ENCODE measurements around the gene IL22.
"Not testable (repeated sequence)": the region's sequence is repeated elsewhere in the genome, so short reads cannot be mapped to it uniquely, and the experiment has no call there.

Gene IL22

DNA sequence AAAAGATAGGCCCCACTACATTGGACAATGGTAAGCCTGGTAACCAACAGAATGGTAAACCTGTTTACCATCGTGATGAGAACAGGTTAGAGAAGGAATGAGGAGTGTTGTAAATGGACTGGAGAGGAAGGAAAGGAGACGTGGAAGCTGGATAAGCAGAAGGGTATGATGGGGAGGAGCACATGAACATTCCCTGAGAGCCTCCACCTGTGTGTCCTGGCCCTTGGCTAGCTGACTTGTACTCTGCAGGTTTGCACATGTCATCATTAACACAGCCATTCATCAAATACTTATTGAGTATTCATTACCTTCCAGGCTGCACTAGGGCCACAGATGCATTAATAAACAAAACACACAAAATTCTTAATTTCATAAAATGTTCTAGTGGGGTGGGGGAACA lies 23.4 kb downstream of the IL22 start:
- DNase-seq (ENCODE audit: low spot score) = no peak

DNA sequence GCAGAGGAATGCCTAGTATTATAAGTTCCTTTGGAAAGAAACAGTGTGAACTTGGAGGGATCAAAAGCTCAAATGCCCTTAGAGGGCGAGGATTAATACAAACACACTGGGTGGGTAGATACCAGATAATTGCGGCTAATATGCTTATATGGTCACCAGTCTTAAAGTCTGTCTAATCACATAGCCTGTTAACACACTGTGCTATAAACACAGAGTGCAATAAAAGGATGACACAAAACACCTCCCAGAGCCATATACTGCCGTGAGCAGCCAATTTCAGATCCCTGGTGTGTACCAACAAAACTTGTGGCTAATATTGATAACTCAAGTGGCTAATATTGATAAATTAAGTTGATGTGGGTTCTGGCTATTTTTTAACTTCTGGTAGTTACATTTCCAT lies 26.0 kb downstream of the IL22 start:
- no peak for DNase-seq (ENCODE audit: low spot score)

DNA sequence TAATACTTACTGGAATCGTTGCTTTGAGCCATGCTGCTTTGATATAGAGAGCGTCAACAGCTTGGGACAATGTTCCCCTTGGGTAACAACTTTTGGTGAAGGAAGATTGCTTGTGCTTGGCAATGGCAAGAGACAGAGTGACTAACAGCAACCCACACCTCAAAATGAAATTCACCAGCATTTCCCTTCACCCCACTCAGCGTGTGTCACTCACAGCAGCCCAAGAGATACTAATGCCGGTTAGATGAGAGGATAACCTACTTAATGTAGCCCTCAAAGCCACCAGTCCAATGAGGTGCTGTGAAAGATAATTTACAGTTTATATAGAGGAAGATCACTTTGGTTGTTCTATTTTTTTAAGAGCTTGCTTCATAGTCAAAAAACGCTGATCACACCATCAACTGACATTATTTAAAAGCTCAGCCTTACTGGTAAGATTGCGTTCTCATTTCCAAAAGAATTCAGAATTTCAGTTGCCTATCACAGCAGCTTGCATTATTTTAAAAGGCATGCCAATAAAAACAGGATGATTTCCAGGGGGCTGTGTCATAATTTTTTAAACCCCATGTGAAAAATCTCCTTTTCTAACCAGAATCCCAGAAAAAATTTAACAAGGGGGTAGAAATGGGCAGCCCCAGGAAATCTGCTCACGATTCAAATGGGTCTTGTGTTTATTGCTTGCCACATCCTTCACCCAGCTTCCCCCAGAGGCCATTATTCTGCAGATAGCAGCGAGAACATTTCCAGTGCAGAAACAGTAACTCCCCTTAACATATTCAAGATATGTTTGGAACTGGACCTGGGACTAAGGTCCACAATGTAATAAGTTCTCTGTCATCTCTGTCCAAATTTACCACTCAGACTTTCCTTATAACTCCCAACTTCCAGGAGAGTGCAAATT lies 27.6 kb downstream of the IL22 start, which contains the start of gene IL26:
TSS of gene IL26 (minus strand) at position 235 of the 901 bp plus-strand sequence. CDS start at position 181, 54 bp downstream.
- no peak for DNase-seq (ENCODE audit: low spot score)

DNA sequence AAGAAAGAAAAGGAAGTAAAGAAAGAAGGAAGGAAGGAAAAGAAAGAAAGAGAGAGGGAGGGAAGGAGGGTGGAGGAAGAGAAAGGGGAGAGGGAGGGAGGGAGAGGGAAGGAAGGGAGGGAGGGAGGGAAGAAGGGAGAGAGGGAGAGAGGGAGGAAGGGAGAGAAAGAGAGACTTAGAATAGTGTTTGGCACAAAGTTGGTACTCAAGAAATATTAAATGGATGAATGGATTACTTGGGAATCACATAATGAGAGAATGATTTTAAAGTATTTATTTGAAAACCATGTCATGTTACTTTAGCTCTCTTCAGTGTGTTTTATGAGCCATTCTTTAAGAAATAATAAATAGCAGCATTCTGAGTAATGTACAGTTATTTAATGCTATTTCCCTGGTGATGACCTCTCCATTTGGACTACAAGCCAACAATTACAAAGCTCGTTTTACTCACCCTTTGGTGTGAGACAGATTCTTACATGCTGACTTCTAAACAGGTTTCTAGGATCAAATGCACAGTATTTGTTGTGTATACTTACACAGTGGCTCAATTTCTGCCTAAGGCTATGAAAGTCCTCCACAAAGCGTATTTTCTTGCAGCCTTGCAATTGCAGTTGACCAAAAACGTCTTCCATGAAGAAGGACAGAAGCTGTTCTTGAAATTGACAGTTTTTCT lies 28.7 kb downstream of the IL22 start:
- no peak for DNase-seq (ENCODE audit: low spot score)

DNA sequence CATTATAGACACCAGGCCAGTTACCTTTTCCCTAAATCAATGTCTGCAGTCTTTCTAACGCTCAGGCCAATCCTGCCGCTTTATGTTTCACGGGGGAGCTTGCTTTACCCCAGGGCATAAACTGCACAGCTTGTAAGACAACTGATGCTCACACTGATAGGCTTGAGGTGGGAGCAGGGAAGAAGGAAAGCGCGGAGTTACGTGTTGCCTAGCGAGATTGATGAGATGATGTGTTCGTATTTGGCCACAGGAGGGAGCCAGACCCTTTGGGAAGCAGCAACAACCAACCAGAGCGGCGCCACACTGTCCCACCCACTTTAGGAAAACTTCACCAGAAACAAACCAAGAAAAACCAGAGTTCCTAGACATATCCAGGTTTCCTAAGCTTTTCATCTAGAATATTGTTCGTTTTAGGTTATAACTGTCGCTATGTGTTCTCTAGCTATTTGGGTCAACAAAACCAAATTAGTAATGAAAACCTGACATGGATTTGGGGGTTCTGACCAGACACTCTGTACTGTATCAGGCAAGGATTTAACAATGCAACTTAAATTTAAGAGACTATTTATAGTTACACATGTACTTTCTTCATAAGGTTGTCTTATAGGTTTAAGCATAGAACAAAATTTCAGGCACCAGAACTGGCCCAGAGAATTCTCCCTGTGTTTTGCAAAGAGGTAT lies 30.2 kb downstream of the IL22 start:
- DNase-seq (ENCODE audit: low spot score) = peak; percentile 66

DNA sequence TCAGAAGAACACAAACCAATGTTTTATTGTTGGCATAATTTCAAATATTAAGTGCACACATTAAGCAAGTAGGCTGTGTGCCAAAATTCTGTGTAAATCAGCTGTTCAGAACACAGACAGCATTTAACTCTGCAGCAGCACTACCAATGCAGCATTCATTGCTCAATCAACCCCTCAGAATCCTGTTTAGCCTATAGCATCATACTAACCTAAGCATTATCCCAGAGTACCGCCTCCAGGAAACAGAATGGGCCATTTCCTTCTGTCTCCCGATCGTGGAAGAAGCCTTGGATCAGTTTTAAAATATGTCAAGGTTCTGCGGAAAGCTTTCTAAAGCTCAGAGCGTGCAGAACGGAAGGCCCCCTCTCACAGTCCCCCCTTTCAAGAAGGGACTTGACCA lies 31.1 kb downstream of the IL22 start:
- DNase-seq (ENCODE audit: low spot score) = no peak

DNA sequence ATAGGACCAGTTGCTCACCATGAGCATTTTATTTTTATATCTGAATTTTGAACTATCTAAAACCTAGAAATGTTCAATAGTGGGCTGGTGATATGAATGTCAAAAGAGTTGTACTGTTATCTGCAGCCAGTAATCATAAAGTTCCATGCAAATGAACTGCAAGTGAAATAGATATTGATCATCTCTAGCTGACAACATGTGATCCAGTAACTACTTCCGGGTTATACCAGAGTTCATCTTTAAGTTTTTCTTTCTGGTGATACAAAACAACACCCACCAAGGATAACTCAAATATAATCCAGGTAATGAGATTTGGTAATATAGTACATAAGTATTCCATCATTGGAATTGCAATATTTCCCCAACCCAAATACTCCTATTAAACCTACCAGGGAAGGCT lies 31.9 kb downstream of the IL22 start:
- no peak for DNase-seq (ENCODE audit: low spot score)

DNA sequence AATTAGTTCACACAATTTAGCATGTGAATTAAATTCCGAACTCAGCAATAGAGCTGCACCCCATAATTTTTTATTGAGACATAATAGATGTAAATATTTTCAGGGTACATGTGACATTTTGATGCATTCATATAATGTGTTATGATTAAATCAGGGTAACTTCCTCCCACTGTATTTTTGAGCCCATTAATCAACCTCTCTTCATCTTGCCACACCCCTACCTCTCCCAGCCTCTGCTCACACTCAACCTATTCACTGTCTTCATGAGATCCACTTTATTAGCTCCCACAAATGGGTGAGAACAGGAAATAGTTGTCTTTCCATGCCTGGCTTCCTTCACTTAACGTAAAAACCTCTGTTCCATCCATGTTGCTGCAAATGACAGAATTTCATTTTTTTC lies 42.5 kb downstream of the IL22 start:
- no peak for DNase-seq (ENCODE audit: low spot score)

DNA sequence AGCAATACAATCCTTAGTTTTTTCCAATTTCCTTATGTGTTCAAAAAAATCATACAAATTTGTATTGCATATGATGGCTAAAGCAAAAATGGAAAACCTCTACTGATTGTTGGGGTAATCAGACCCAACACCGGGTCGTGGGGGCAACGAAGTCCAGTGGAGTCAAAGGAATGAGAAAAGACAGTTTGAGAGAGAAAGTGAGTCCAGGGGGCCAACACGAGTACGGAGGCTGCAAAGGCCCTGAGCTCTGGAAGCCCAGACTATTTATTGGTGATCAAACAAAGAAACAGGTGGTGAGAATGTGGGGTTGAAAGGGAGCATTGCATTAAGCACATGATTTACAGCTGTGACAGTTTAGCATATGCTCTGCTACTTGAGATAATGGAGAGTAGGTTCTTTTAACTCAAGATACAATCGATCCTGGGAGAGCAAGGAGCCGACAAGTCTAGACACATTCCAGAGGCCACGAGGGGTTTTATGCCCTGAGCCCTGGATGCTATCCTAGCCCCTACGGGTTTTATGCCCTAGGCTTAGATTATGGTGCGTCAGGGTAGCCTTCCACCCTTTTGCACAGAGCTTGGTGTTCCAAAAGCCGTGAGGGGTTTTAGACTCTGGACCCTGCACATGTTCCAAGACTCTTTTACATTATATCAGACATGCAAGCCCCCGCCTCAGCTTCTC lies 44.2 kb downstream of the IL22 start:
- DNase-seq (ENCODE audit: low spot score) = not testable (repeated sequence)

DNA sequence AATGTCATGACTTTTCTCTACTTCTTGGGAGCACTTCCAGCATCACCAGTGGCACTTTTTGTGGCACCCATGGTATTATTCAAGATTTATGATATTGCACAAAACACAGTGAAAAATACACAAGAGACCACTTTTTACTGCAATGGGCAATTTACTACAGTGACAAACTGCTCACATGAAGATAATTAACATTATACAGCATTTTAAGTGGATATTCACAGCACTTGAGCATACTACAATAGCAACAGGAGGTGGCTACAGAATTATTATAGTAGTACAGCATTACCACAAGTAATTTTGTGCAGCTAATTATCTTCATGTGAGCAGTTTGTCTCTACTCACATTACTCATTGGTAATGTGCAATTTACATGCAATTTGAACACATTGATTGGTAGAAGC lies 46.1 kb downstream of the IL22 start:
- DNase-seq (ENCODE audit: low spot score) = no peak

DNA sequence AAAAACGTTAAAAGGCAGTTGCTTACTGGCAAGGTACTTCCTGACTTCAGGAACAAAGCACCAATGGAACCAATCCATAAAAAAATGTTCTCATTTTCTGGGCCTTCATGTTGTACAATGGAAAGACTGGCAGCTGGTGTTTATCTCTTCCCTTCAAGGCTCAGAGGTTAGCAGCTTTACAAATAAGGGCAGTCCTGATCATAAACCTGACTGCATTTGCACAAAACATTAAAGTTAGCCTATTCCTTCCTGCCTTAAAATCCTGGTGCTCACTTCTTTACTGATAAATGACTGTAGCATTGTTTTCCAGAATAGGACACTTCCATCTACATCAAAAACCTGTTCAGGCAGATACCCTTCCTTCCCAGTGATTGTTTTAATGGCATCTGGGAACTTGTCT lies 47.0 kb downstream of the IL22 start:
- no peak for DNase-seq (ENCODE audit: low spot score)

DNA sequence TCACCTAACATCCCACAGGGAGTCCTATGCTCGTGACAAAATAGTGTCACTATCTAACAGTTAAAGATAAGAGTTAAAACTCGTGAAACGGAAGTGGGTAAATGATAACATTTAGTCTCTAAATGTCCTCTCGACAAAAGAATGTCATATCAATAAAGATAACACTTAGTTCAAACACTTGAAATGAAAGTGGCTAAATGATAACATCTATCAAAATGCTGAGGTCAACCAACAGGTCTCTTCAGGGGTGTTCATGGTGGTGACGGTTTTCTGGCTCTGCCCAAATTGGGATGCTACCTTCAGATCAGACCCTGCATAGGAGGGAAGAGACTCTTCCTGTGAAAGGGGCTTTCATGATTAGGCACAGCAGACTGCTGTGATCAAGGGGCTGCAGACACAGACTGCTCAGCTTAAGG lies 49.9 kb downstream of the IL22 start:
- DNase-seq (ENCODE audit: low spot score) = no peak

DNA sequence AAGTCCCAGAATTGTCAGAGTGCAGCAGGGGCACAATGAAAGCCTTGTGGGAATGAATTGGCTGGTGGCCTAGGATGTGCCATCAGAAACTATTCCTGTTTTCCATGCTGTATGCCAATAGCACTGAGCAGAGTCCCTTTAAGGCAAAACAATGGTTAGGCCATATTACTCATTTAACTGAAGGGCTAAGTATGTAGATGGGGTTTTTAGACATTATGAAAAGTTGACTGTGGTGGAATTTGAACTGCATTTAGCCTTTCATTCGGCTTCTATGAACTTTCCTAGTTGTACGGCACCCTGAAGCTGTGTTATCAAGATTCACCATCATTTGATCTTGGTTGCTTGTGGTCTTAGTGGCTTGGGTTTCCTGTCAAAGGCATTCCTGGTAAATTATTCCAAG lies 52.5 kb downstream of the IL22 start:
- no peak for DNase-seq (ENCODE audit: low spot score)

DNA sequence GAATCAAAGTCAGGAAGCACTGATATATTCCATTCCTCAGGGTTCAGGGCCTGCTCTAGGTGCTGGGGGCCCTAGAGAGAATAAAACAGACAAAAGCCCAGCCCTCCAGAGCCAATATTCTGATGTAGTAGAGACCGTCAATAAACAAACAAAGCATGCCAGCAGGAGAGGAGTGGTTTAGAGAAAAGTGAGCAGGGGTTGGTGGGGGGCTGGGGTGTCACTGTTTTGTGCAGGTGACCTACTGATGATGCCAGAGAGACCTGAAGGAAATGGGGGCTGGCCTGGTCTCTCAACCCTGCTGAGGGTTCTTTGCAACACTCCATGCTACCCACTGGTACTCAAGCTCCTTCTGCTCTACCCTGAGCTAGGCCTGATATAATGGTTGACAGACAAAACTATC lies 54.3 kb downstream of the IL22 start:
- no peak for DNase-seq (ENCODE audit: low spot score)

DNA sequence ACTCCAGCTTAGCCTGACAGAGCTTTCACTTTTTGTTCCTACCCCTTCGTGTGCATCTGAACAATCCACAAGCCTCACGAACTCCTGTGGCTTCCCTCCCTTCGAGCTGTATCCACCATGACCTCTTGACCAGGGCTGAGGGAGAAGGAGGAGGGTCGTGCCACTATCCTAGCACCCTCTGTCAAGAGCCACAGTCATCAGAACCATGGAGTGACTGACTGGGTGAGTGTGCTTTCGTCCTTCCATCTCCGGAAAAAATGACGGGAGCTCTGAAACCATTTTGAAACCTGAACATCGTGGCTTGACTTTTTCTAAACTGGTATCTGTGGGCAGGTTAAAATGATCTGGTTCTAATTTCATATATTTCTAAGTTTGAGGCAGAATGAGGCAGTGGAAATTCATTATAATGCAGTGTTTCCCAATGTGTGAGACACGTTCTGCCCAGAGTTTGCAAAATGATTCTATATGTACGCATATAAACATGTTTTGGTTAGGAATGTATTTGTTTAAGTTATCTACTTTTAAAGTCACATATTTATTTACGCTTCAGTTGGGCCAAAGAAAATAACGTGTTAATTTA lies 54.8 kb downstream of the IL22 start:
- no peak for DNase-seq (ENCODE audit: low spot score)

All from cerebellar cortex (tissue), 1 donor.